RWPE1 (cell line): ENCODE measurements around the gene TRAF3.
"Not testable (repeated sequence)": the region's sequence is repeated elsewhere in the genome, so short reads cannot be mapped to it uniquely, and the experiment has no call there.

Experiments used
- CTCF ChIA-PET: fragments of 350-600 bp; sonication (Branson Sonifier 250); formaldehyde crosslinking; extraction: SDS; loops from one replicate; lab custom pipeline; 2021; lab: Yijun Ruan, JAX
- POLR2A ChIA-PET: fragments of 400-600 bp; formaldehyde crosslinking; extraction: SDS; loops from one replicate; lab custom pipeline; 2020; ENCODE audit warnings: antibody characterized with exemption; ENCODE audit not compliant: low non-redundant PET; lab: Yijun Ruan, JAX
- DNase-seq: peaks from one replicate; pipeline ENCODE4 v3.0.0; 2012; ENCODE audit warnings: low spot score
- H3K27ac ChIP-seq: fragments of 450-650 bp; 2 replicates; pipeline ENCODE4 v1.5.1; 2017
- TF ChIP-seq, protein P1 (sequence below): fragments of 450-650 bp; conservative IDR thresholded peaks from 2 replicates; pipeline ENCODE4 v1.5.1; 2017; ENCODE audit warnings: low read depth, mild to moderate bottlenecking

TRAF3 gene

DNA sequence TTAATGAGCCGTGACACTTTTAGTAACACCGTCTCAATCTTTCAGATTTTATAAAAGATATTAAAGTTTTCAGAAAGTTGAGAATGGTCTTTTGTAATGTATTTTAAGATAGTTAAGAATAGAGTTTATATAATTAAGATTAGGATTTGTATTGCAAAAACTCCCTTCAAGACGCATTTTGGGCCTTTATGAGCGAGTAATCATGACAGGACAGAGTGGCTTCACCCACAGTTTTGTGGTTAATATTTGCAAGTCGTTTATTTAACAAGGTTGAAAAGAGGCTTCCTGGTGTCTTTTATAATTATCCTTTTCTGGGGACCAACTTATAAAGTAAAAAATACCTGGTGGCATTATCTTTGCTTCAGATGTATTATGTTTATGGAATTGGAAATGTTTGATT, 44.0 kb downstream of the TRAF3 start:
- TF ChIP-seq, protein P1, sequence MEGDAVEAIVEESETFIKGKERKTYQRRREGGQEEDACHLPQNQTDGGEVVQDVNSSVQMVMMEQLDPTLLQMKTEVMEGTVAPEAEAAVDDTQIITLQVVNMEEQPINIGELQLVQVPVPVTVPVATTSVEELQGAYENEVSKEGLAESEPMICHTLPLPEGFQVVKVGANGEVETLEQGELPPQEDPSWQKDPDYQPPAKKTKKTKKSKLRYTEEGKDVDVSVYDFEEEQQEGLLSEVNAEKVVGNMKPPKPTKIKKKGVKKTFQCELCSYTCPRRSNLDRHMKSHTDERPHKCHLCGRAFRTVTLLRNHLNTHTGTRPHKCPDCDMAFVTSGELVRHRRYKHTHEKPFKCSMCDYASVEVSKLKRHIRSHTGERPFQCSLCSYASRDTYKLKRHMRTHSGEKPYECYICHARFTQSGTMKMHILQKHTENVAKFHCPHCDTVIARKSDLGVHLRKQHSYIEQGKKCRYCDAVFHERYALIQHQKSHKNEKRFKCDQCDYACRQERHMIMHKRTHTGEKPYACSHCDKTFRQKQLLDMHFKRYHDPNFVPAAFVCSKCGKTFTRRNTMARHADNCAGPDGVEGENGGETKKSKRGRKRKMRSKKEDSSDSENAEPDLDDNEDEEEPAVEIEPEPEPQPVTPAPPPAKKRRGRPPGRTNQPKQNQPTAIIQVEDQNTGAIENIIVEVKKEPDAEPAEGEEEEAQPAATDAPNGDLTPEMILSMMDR, result no peak
- no peak for DNase-seq
- ChIA-PET CTCF (no interaction called here), POLR2A (no interaction called here)
- no peak overlapping the region for H3K27ac ChIP-seq

DNA sequence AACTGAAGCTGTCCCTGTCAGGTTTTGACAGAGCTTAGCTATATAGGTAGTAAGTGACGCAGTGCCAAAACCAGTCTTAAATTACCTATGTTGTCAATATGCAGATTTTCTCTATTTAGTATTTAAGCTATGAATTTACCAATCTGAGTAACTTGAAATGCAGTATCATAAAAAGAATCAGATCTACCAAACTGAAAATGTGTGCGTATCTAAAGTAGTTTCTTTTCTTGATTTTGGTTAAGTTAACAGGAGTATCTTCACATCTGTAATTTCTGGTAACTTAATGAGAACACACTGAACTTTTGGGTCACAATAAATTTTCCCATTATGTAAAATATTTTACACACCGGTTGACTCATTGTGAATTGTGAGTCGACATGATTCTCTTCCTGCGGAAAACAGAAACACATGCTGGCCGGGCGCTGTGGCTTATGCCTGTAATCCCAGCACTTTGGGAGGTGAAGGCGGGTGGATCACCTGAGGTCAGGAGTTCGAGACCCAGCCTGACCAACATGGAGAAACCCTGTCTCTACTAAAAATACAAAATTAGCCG, 45.1 kb downstream of the TRAF3 start:
- H3K27ac ChIP-seq, result no peak overlapping the region
- TF ChIP-seq, protein P1, result no peak
- ChIA-PET CTCF (interaction anchor here (0.6 to 1.1 kb wide), 2 partner anchors 8 to 21 kb away, joined by 3 to 5 read pairs; no protein-coding TSS in a partner anchor), POLR2A (no interaction called here)
- no peak for DNase-seq

DNA sequence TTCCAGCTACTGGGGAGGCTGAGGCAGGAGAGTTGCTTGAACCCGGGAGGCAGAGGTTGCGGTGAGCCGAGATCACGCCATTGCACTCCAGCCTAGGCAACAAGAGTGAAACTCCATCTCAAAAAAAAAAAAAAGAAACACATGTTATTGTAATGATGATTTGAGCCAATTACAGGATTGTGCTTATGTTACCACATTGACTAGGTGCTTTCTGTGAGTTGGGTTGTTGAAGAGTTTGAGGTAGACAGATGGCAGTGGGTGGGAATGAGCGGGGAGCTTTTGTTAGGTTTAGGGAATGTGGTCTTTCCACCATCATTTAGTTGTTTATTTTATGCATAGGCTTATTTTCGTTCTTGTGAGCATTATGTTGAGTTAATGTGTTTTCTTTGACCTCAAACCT, 45.6 kb downstream of the TRAF3 start:
- DNase-seq, H3K27ac ChIP-seq, POLR2A ChIA-PET: not testable (repeated sequence)
- CTCF ChIA-PET, result interaction anchor here (1.1 kb wide), 1 partner anchor 9 kb away, joined by 3 read pairs; no protein-coding TSS in a partner anchor

DNA sequence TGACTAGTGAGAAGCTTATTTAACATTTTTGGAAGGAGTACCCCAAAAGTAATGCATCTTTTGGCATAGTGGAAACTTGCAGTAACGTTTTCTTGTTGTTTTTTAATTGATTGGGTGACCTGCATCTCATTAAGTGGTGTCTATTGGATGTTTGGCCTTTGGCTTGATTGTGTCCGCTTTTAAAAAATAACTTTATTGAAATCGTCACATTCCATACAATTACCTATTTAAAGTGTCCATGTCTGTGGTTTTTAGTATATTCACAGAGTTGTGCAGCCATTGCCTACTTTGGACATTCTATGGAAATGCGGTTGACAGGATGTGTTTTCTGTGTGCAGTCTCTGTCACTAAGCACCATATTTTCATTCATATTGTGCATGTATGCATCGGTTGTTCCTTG, 46.3 kb downstream of the TRAF3 start:
- TF ChIP-seq, protein P1, result no peak
- DNase-seq, result no peak
- ChIA-PET POLR2A (no interaction called here), CTCF (interaction anchor here (0.7 kb wide), 1 partner anchor 24 kb away, joined by 5 read pairs; no protein-coding TSS in a partner anchor)
- no peak overlapping the region for H3K27ac ChIP-seq

DNA sequence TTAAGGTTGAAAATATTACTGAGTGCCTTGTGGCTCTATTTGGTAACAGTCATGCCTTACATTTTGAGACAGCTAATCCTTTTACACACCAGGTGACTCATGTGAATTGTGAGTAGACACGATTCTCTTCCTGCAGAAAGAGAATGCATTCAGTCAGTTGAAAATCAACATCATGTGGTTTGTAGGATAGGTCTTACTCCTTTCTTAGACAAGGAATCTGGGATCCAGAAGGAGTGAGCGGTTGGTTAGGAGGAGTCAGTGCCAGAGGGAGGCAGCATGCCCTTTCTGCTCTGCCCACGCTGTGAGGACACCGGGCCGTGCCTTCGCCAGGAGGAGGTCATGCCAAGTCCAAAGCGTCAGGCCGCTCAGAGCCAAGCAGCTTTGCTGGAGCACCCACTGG, 47.6 kb downstream of the TRAF3 start:
- ChIA-PET CTCF (interaction anchor here (0.5 kb wide), 1 partner anchor 413 kb away, joined by 4 read pairs; no protein-coding TSS in a partner anchor), POLR2A (no interaction called here)
- H3K27ac ChIP-seq, result peak overlapping the region; percentile 34; the same call in 1 of the 2 replicates
- TF ChIP-seq, protein P1, result no peak
- peak; percentile 64 for DNase-seq

DNA sequence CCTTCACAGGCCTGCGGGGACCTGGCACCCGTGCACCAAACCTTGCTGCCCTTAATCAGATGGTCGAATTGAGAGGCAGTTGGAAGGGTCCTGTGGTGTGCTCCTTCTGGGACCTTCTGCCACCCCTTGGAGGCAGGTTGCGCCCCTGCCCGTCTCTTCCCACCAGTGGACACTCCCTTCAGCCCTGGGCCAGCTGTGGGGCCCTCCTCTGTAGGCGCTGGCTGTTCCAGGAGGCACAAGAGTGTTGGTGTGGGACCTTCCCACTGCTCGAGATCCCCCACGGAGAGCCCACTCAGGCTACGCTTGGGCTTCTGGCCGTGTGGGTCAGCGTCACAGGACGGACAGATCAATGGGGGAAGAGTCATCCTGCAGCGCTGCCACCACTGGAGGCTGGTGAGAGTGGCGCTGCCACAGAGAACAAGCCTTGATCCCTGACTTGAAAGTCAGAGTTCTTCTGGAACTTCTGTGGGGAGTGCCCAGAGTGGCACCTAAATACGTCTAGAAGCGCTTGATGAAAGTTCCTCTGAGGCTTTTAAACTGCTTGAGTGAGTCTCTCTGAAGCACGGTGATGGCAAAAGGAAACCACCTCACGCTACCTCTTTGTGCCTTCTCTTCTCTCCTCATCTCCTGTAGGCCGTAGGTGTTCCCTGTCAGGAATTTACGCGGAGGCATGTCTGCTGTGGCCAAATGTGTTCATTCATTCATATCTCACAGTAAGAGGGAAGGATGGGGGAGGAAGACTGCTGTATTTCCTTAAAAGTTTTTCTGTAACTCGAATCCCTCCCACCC, 48.3 kb downstream of the TRAF3 start:
- POLR2A ChIA-PET, result no interaction called here
- CTCF ChIA-PET, result interaction anchor here (0.5 kb wide), 1 partner anchor 413 kb away, joined by 4 read pairs; no protein-coding TSS in a partner anchor
- no peak for DNase-seq
- TF ChIP-seq, protein P1, result no peak
- H3K27ac ChIP-seq, result peak overlapping the region; percentile 34; the same call in 1 of the 2 replicates
